ENCODE results near the gene MTG1.
"Not testable (repeated sequence)": the region's sequence is repeated elsewhere in the genome, so short reads cannot be mapped to it uniquely, and the experiment has no call there.

The MTG1 gene

GRCh38 chr10:133377025-133377817 lies 16.7 kb upstream of the MTG1 start:
- no peak for FAIRE-seq
- DNase-seq (ENCODE audit: insufficient read length, low spot score): no peak

GRCh38 chr10:133377818-133378250 lies 16.1 kb upstream of the MTG1 start:
- FAIRE-seq (no peak), DNase-seq (ENCODE audit: insufficient read length, low spot score) (no peak)

- DNase-seq (ENCODE audit: insufficient read length, low spot score): peak; percentile 64
Measured at GRCh38 chr10:133378251-133379096, 15.5 kb upstream of the MTG1 start.

GRCh38 chr10:133379152-133379800 lies 14.7 kb upstream of the MTG1 start, which contains the start of gene PAOX:
Gene PAOX, plus strand, starts transcription at chr10:133379262. Its CDS starts 55 bp downstream, at chr10:133379317.
- peak; percentile 92 for DNase-seq (ENCODE audit: insufficient read length, low spot score)

More at GRCh38 chr10:133378251-133379096, 15.5 kb upstream of the MTG1 start:
- peak; percentile 82 for FAIRE-seq

GRCh38 chr10:133379801-133380666 lies 13.9 kb upstream of the MTG1 start:
- FAIRE-seq (no peak), DNase-seq (ENCODE audit: insufficient read length, low spot score) (no peak)

More at GRCh38 chr10:133379152-133379800, 14.7 kb upstream of the MTG1 start, which contains the start of gene PAOX:
- FAIRE-seq: no peak

GRCh38 chr10:133381036-133381435 lies 12.9 kb upstream of the MTG1 start:
- FAIRE-seq: no peak

GRCh38 chr10:133383551-133383950 lies 10.4 kb upstream of the MTG1 start:
- FAIRE-seq: no peak
- no peak for DNase-seq (ENCODE audit: insufficient read length, low spot score)

More at GRCh38 chr10:133381036-133381435, 12.9 kb upstream of the MTG1 start:
- DNase-seq (ENCODE audit: insufficient read length, low spot score): no peak

- DNase-seq (ENCODE audit: insufficient read length, low spot score) (no peak), FAIRE-seq (no peak)
Measured at GRCh38 chr10:133384071-133384470, 9.9 kb upstream of the MTG1 start.

- no peak for FAIRE-seq
Measured at GRCh38 chr10:133385214-133385613, 8.7 kb upstream of the MTG1 start.

GRCh38 chr10:133386951-133387350 lies 7.0 kb upstream of the MTG1 start:
- not testable (repeated sequence) for DNase-seq (ENCODE audit: insufficient read length, low spot score); FAIRE-seq

More at GRCh38 chr10:133385214-133385613, 8.7 kb upstream of the MTG1 start:
- DNase-seq (ENCODE audit: insufficient read length, low spot score): no peak

GRCh38 chr10:133388236-133388972 lies 5.6 kb upstream of the MTG1 start:
- DNase-seq (ENCODE audit: insufficient read length, low spot score) (no peak), FAIRE-seq (peak; percentile 64)

- FAIRE-seq: peak; percentile 99
- peak; percentile 77 for DNase-seq (ENCODE audit: insufficient read length, low spot score)
Measured at GRCh38 chr10:133388973-133389818, 4.8 kb upstream of the MTG1 start.

GRCh38 chr10:133390597-133391248 lies 3.2 kb upstream of the MTG1 start:
- FAIRE-seq (no peak), DNase-seq (ENCODE audit: insufficient read length, low spot score) (no peak)

GRCh38 chr10:133391249-133391635 lies 2.7 kb upstream of the MTG1 start:
- FAIRE-seq (peak; percentile 71), DNase-seq (ENCODE audit: insufficient read length, low spot score) (no peak)

- FAIRE-seq (no peak), DNase-seq (ENCODE audit: insufficient read length, low spot score) (no peak)
Measured at GRCh38 chr10:133391761-133392518, 2.0 kb upstream of the MTG1 start.

- DNase-seq (ENCODE audit: insufficient read length, low spot score) (no peak), FAIRE-seq (no peak)
Measured at GRCh38 chr10:133393401-133394063, 425 bp upstream of the MTG1 start.
